Esophagus muscularis mucosa (tissue), 4 donors: Measurements from ENCODE around the gene IER2.

Experiments
- EP300 ChIP-seq: sonication (generic); formaldehyde crosslinking; IDR thresholded peaks from one replicate; pipeline ENCODE4 v1.6.1; 2017; ENCODE audit warnings: antibody characterized with exemption
- POLR2AphosphoS5 ChIP-seq, 2 donors: sonication (generic); formaldehyde crosslinking; IDR thresholded peaks; one replicate each; pipeline ENCODE4 v1.6.1; 2017; ENCODE audit warnings: antibody characterized with exemption in 2 of 2
- TF ChIP-seq, protein P1 (sequence below), 3 experiments: fragments of 200-600 bp in 2 of 3; fragments of 450-650 bp in 1 of 3; sonication (generic) in 2 of 3; IDR thresholded peaks; one replicate each; pipeline ENCODE4 v1.5.1; 2017 to 2019; ENCODE audit warnings: antibody characterized with exemption in 3 of 3, mild to moderate bottlenecking in 2 of 3, moderate library complexity in 1 of 3

DNA sequence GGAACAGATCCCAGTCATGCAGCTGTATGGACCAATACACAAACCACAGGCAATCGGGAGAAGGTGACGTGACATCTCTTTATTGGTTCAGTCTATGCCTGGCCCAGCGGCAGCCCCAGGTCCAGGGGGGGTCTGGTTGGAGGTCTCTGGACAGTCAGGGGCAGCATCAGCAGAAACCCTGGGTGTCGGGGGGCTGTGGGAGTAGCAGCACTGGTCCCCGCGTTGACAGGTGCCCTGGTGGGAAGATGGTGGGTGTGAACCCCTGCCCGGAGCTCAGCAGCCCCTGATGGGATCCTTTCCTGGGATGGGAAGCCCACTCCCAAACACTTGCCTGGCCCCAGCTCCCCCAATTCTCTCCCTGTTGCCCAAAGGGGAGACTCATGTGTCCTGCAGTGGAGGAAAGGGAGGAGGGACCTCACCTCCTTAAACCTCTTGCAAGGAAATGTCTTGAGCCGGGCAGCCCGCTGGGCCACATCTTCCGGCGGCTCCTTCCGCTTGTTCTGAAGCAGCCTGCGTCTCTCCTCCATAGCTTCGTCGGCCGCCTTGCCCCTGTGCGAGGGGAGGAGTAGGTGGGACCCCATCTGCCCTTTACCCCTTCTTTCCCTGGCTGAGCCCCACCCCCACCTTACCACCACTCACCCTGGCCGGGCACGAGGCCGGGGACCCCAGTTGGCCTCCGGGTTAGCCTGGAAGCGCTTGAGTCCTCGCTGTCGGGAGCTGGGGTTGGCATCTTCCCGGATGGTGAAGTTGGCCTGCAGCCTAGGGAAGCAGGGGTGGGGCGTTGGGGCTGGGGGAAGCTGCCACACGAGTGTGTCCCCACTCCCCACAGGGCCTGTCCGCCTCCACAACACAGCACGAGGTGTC lies 45.1 kb upstream of the IER2 start:
- TF ChIP-seq, protein P1, sequence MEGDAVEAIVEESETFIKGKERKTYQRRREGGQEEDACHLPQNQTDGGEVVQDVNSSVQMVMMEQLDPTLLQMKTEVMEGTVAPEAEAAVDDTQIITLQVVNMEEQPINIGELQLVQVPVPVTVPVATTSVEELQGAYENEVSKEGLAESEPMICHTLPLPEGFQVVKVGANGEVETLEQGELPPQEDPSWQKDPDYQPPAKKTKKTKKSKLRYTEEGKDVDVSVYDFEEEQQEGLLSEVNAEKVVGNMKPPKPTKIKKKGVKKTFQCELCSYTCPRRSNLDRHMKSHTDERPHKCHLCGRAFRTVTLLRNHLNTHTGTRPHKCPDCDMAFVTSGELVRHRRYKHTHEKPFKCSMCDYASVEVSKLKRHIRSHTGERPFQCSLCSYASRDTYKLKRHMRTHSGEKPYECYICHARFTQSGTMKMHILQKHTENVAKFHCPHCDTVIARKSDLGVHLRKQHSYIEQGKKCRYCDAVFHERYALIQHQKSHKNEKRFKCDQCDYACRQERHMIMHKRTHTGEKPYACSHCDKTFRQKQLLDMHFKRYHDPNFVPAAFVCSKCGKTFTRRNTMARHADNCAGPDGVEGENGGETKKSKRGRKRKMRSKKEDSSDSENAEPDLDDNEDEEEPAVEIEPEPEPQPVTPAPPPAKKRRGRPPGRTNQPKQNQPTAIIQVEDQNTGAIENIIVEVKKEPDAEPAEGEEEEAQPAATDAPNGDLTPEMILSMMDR (IDR thresholded peaks at IDR 0.05): no peak
- no peak for TF ChIP-seq POLR2AphosphoS5 (IDR thresholded peaks at IDR 0.05)
- no peak for TF ChIP-seq EP300
